ENCODE results near the gene XIAP.
"Not testable (repeated sequence)": the region's sequence is repeated elsewhere in the genome, so short reads cannot be mapped to it uniquely, and the experiment has no call there.

XIAP gene

DNA sequence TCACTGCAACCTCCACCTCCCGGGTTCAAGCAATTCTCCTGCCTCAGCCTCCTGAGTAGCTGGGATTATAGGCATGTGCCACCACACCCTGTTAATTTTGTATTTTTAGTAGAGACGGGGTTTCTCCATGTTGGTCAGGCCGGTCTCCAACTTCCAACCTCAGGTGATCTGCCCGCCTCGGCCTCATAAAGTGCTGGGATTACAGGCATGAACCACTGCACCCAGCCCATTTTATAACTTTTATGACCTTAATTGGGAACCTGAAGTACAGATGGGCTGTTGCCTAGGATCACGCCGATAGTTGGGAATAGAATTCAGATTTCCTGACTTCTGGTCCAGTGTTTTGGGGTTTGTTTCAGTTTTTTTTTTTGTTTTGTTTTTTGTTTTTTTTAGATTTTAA is 43.4 kb downstream of the XIAP start:
- H3K4me3 Mint-ChIP-seq; H3K27me3 Mint-ChIP-seq; H3K27ac Mint-ChIP-seq; ATAC-seq (ENCODE audit: low read depth); DNase-seq (ENCODE audit: low spot score in 2 of 2); H3K9me3 Mint-ChIP-seq: not testable (repeated sequence)
- H3K4me1 Mint-ChIP-seq = peaks cover 22% of the 10 kb centered on the region
- peaks cover 15% of the 10 kb centered on the region for H3K36me3 Mint-ChIP-seq

DNA sequence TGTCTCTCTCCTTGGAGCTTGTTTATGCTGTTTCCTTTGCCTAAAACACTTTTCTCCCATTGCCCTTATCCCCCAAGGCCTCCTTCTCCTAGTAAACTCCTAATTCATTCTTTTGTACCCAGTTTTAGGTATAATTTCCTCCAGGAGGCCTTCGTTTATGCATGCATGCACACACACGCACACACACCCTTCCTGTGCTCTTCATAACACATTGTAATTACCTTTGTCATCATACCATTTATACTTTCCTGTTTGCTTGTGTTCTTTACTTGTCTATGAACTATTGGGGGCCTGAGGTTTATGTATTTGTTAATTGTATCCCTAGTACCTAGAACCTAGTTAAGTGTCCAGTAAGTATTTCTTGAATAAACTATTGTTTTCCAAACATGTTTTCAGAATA is 45.5 kb downstream of the XIAP start:
- H3K27me3 Mint-ChIP-seq = no peaks in the 10 kb centered on the region
- peak overlapping the region; percentile 65 for H3K4me3 Mint-ChIP-seq
- H3K9me3 Mint-ChIP-seq = no peaks in the 10 kb centered on the region
- H3K27ac Mint-ChIP-seq = peak overlapping the region; percentile 83
- peaks cover 17% of the 10 kb centered on the region for H3K36me3 Mint-ChIP-seq
- ATAC-seq (ENCODE audit: low read depth) = peak; percentile 49
- peaks cover 22% of the 10 kb centered on the region for H3K4me1 Mint-ChIP-seq
- DNase-seq (ENCODE audit: low spot score in 2 of 2) = no peak

DNA sequence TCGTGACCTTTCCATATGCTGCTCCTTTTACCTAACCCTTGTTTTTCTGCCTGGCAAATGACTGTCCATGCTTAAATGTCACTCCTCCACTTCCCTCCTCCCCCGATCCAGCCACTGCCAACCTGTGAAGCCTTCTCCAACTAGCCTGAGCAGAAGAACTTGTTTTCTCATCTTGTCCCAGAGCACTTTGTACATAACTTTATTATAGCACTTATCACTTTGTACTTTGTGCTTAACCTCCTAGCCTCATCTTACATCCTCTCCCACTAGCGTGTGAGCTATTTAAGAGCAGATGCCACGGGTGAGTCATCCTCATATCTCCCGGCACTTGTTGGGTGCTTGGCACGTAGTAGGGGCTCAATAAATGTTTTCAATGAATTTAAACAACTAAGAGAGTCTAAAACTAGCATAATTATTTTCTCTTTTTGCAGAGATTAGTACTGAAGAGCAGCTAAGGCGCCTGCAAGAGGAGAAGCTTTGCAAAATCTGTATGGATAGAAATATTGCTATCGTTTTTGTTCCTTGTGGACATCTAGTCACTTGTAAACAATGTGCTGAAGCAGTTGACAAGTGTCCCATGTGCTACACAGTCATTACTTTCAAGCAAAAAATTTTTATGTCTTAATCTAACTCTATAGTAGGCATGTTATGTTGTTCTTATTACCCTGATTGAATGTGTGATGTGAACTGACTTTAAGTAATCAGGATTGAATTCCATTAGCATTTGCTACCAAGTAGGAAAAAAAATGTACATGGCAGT is 46.9 kb downstream of the XIAP start:
- peaks cover 17% of the 10 kb centered on the region for H3K36me3 Mint-ChIP-seq
- H3K4me1 Mint-ChIP-seq = peaks cover 22% of the 10 kb centered on the region
- no peaks in the 10 kb centered on the region for H3K27me3 Mint-ChIP-seq
- peak overlapping the region; percentile 78 for H3K27ac Mint-ChIP-seq
- H3K9me3 Mint-ChIP-seq = no peaks in the 10 kb centered on the region
- DNase-seq (ENCODE audit: low spot score in 2 of 2) (no peak), ATAC-seq (ENCODE audit: low read depth) (no peak)
- peak overlapping the region; percentile 38 for H3K4me3 Mint-ChIP-seq

DNA sequence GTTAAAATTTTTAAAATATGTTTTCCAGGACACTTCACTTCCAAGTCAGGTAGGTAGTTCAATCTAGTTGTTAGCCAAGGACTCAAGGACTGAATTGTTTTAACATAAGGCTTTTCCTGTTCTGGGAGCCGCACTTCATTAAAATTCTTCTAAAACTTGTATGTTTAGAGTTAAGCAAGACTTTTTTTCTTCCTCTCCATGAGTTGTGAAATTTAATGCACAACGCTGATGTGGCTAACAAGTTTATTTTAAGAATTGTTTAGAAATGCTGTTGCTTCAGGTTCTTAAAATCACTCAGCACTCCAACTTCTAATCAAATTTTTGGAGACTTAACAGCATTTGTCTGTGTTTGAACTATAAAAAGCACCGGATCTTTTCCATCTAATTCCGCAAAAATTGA is 49.7 kb downstream of the XIAP start:
- H3K27ac Mint-ChIP-seq = no peak overlapping the region
- H3K4me1 Mint-ChIP-seq = peaks cover 14% of the 10 kb centered on the region
- DNase-seq (ENCODE audit: low spot score in 2 of 2) = no peak
- H3K4me3 Mint-ChIP-seq = no peak overlapping the region
- peaks cover 8% of the 10 kb centered on the region for H3K36me3 Mint-ChIP-seq
- no peaks in the 10 kb centered on the region for H3K9me3 Mint-ChIP-seq
- no peaks in the 10 kb centered on the region for H3K27me3 Mint-ChIP-seq
- ATAC-seq (ENCODE audit: low read depth) = no peak

- Mint-ChIP-seq H3K4me1 (no peaks in the 10 kb centered on the region), H3K9me3 (no peaks in the 10 kb centered on the region), H3K4me3 (no peak overlapping the region), H3K27me3 (no peaks in the 10 kb centered on the region), H3K36me3 (no peaks in the 10 kb centered on the region), H3K27ac (no peak overlapping the region)
- DNase-seq (ENCODE audit: low spot score in 2 of 2) (no peak), ATAC-seq (ENCODE audit: low read depth) (no peak)
These were observed 57.2 kb downstream of the XIAP start for GRCh38 chrX:123917069-123917468.

- no peaks in the 10 kb centered on the region for H3K36me3 Mint-ChIP-seq
- no peaks in the 10 kb centered on the region for H3K4me1 Mint-ChIP-seq
- no peaks in the 10 kb centered on the region for H3K27me3 Mint-ChIP-seq
- H3K27ac Mint-ChIP-seq = no peak overlapping the region
- ATAC-seq (ENCODE audit: low read depth) (no peak), DNase-seq (ENCODE audit: low spot score in 2 of 2) (no peak)
- no peak overlapping the region for H3K4me3 Mint-ChIP-seq
- H3K9me3 Mint-ChIP-seq = no peaks in the 10 kb centered on the region
These were observed 58.4 kb downstream of the XIAP start for GRCh38 chrX:123918106-123918721.

GRCh38 chrX:123920105-123920785 is 60.4 kb downstream of the XIAP start:
- H3K36me3 Mint-ChIP-seq = peaks cover 2% of the 10 kb centered on the region
- no peaks in the 10 kb centered on the region for H3K27me3 Mint-ChIP-seq
- DNase-seq (ENCODE audit: low spot score in 2 of 2) (no peak), ATAC-seq (ENCODE audit: low read depth) (no peak)
- no peak overlapping the region for H3K4me3 Mint-ChIP-seq
- H3K27ac Mint-ChIP-seq = no peak overlapping the region
- no peaks in the 10 kb centered on the region for H3K4me1 Mint-ChIP-seq
- no peaks in the 10 kb centered on the region for H3K9me3 Mint-ChIP-seq

DNA sequence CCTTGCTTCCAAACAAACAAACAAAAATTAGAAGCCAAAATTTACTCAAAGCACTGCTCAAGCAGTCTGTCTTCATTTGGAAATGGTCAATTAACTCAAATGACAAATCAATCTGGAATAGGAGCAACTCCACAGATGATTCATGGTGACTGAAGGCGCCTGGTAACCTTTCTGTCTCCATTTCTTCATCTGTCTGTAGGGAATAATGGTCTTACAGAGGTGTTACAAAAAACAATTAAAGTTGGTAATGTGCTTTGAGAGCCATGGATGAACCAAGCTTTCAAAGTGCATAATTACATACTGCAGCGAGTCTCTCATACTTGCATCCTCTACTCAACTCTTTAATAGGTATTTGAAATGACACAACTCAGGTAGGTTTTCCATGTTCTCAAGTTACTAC is 63.4 kb downstream of the XIAP start:
- ATAC-seq (ENCODE audit: low read depth) = no peak
- Mint-ChIP-seq H3K4me1 (no peaks in the 10 kb centered on the region), H3K27me3 (no peaks in the 10 kb centered on the region), H3K9me3 (no peaks in the 10 kb centered on the region), H3K36me3 (peaks cover 2% of the 10 kb centered on the region), H3K4me3 (no peak overlapping the region), H3K27ac (no peak overlapping the region)
- DNase-seq (ENCODE audit: low spot score in 2 of 2) = no peak

- no peaks in the 10 kb centered on the region for H3K4me1 Mint-ChIP-seq
- no peaks in the 10 kb centered on the region for H3K9me3 Mint-ChIP-seq
- H3K36me3 Mint-ChIP-seq = peaks cover 2% of the 10 kb centered on the region
- H3K4me3 Mint-ChIP-seq = no peak overlapping the region
- no peak overlapping the region for H3K27ac Mint-ChIP-seq
- H3K27me3 Mint-ChIP-seq = no peaks in the 10 kb centered on the region
- ATAC-seq (ENCODE audit: low read depth) = no peak
- no peak for DNase-seq (ENCODE audit: low spot score in 2 of 2)
These were observed 64.3 kb downstream of the XIAP start for GRCh38 chrX:123924186-123924585.

- no peaks in the 10 kb centered on the region for H3K27me3 Mint-ChIP-seq
- no peaks in the 10 kb centered on the region for H3K4me1 Mint-ChIP-seq
- H3K27ac Mint-ChIP-seq = no peak overlapping the region
- no peak overlapping the region for H3K4me3 Mint-ChIP-seq
- ATAC-seq (ENCODE audit: low read depth) (no peak), DNase-seq (ENCODE audit: low spot score in 2 of 2) (no peak)
- no peaks in the 10 kb centered on the region for H3K9me3 Mint-ChIP-seq
- H3K36me3 Mint-ChIP-seq = peaks cover 4% of the 10 kb centered on the region
These were observed 68.0 kb downstream of the XIAP start for GRCh38 chrX:123927845-123928244.

DNA sequence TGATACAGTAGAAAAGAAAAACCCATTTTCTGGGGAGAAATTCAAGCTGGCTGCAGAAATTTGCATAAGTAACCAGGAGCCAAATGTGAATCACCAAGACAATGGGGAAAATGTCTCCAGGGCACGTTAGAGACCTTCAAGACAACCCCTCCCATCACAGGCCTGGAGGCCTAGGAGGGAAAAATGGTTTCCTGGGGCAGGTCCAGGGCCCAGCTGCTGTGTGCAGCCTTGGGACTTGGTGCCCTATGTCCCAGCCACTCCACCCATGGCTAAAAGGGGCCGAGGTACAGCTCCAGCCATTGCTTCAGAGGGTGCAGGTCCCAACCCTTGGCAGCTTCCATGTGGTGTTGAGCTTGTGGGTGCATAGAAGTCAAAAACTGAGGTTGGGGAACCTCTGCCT is 72.2 kb downstream of the XIAP start:
- H3K27me3 Mint-ChIP-seq; H3K4me1 Mint-ChIP-seq; DNase-seq (ENCODE audit: low spot score in 2 of 2); H3K27ac Mint-ChIP-seq; H3K9me3 Mint-ChIP-seq; H3K36me3 Mint-ChIP-seq; ATAC-seq (ENCODE audit: low read depth); H3K4me3 Mint-ChIP-seq: not testable (repeated sequence)

GRCh38 chrX:123943074-123943473 is 83.2 kb downstream of the XIAP start:
- Mint-ChIP-seq H3K36me3 (no peaks in the 10 kb centered on the region), H3K27ac (no peak overlapping the region), H3K4me3 (no peak overlapping the region), H3K9me3 (no peaks in the 10 kb centered on the region), H3K27me3 (no peaks in the 10 kb centered on the region), H3K4me1 (no peaks in the 10 kb centered on the region)
- ATAC-seq (ENCODE audit: low read depth) = no peak
- DNase-seq (ENCODE audit: low spot score in 2 of 2) = no peak

- Mint-ChIP-seq H3K36me3 (no peaks in the 10 kb centered on the region), H3K4me3 (no peak overlapping the region), H3K9me3 (no peaks in the 10 kb centered on the region), H3K27me3 (no peaks in the 10 kb centered on the region), H3K27ac (no peak overlapping the region), H3K4me1 (no peaks in the 10 kb centered on the region)
- no peak for ATAC-seq (ENCODE audit: low read depth)
- DNase-seq (ENCODE audit: low spot score in 2 of 2) = no peak
These were observed 83.6 kb downstream of the XIAP start for GRCh38 chrX:123943488-123943887.

GRCh38 chrX:123949846-123950245 is 90.0 kb downstream of the XIAP start:
- H3K27ac Mint-ChIP-seq = no peak overlapping the region
- H3K9me3 Mint-ChIP-seq = no peaks in the 10 kb centered on the region
- no peaks in the 10 kb centered on the region for H3K27me3 Mint-ChIP-seq
- ATAC-seq (ENCODE audit: low read depth) (no peak), DNase-seq (ENCODE audit: low spot score in 2 of 2) (no peak)
- H3K4me1 Mint-ChIP-seq = no peaks in the 10 kb centered on the region
- H3K36me3 Mint-ChIP-seq = peaks cover 3% of the 10 kb centered on the region
- no peak overlapping the region for H3K4me3 Mint-ChIP-seq

Measured in memory B cell (primary cell).